NCI-H2227 (cell line): ENCODE measurements around the gene CTNNBL1.

Experiments used
- DNase-seq: peaks from one replicate; lab custom pipeline; 2025; ENCODE audit not compliant: unreplicated experiment; lab: John Stamatoyannopoulos, UW

Gene CTNNBL1

GRCh38 chr20:37737826-37738420 lies 44.1 kb downstream of the CTNNBL1 start:
- no peak for DNase-seq

GRCh38 chr20:37741055-37741454 lies 47.2 kb downstream of the CTNNBL1 start:
- no peak for DNase-seq

GRCh38 chr20:37741570-37741969 lies 47.7 kb downstream of the CTNNBL1 start:
- DNase-seq, result no peak

GRCh38 chr20:37742131-37742530 lies 48.3 kb downstream of the CTNNBL1 start:
- no peak for DNase-seq

GRCh38 chr20:37744347-37744746 lies 50.5 kb downstream of the CTNNBL1 start:
- no peak for DNase-seq

- DNase-seq, result no peak
These were observed 51.7 kb downstream of the CTNNBL1 start for GRCh38 chr20:37745553-37745952.

GRCh38 chr20:37748015-37748414 lies 54.2 kb downstream of the CTNNBL1 start:
- no peak for DNase-seq

- DNase-seq, result no peak
These were observed 55.4 kb downstream of the CTNNBL1 start for GRCh38 chr20:37749218-37749617.

GRCh38 chr20:37749620-37750403 lies 56.0 kb downstream of the CTNNBL1 start:
- DNase-seq, result no peak

- DNase-seq, result no peak
These were observed 61.8 kb downstream of the CTNNBL1 start for GRCh38 chr20:37755665-37756064.

GRCh38 chr20:37756234-37756633 lies 62.4 kb downstream of the CTNNBL1 start:
- DNase-seq, result no peak

- no peak for DNase-seq
These were observed 63.7 kb downstream of the CTNNBL1 start for GRCh38 chr20:37757550-37757949.

- DNase-seq, result peak; percentile 7
These were observed 64.5 kb downstream of the CTNNBL1 start for GRCh38 chr20:37758332-37758731.

GRCh38 chr20:37759052-37759553 lies 65.3 kb downstream of the CTNNBL1 start:
- DNase-seq, result no peak

GRCh38 chr20:37759761-37760209 lies 66.0 kb downstream of the CTNNBL1 start:
- peak; percentile 69 for DNase-seq

GRCh38 chr20:37760322-37760721 lies 66.5 kb downstream of the CTNNBL1 start:
- DNase-seq, result no peak

GRCh38 chr20:37762716-37763485 lies 69.1 kb downstream of the CTNNBL1 start:
- no peak for DNase-seq

- no peak for DNase-seq
These were observed 70.6 kb downstream of the CTNNBL1 start for GRCh38 chr20:37764333-37764935.

- no peak for DNase-seq
These were observed 77.1 kb downstream of the CTNNBL1 start for GRCh38 chr20:37770908-37771307.

GRCh38 chr20:37773291-37773826 lies 79.5 kb downstream of the CTNNBL1 start:
- DNase-seq, result peak; percentile 10

- DNase-seq, result no peak
These were observed 80.3 kb downstream of the CTNNBL1 start for GRCh38 chr20:37774156-37774555.
